WERI-Rb-1 (cell line): ENCODE results near the gene NEURL1.

ENCODE experiments used
- DNase-seq: peaks from one replicate; pipeline ENCODE4 v3.0.0-alpha.2; 2020
- H3K27ac ChIP-seq: fragments of 250-450 bp; sonication (Bioruptor Pico); 2 replicates; pipeline ENCODE4 v1.5.1; 2020; ENCODE audit warnings: mild to moderate bottlenecking, moderate library complexity
- H3K27me3 ChIP-seq: fragments of 250-450 bp; sonication (Bioruptor Pico); 2 replicates; pipeline ENCODE4 v1.5.1; 2021; ENCODE audit warnings: mild to moderate bottlenecking, low read depth, moderate library complexity; ENCODE audit not compliant: insufficient read depth, severe bottlenecking
- H3K36me3 ChIP-seq: fragments of 250-450 bp; sonication (Bioruptor Pico); 2 replicates; pipeline ENCODE4 v1.5.1; 2020; ENCODE audit warnings: mild to moderate bottlenecking, moderate library complexity
- H3K4me3 ChIP-seq: 2 replicates; pipeline ENCODE4 v1.5.1; 2011; ENCODE audit warnings: low read depth, mild to moderate bottlenecking, control low read depth, low read length
- H3K9me3 ChIP-seq: fragments of 250-450 bp; sonication (Bioruptor Pico); 2 replicates; pipeline ENCODE4 v1.5.1; 2021; ENCODE audit warnings: mild to moderate bottlenecking, moderate library complexity; ENCODE audit not compliant: severe bottlenecking
- TF ChIP-seq, protein P1 (sequence below): IDR thresholded peaks from 2 replicates; pipeline ENCODE4 v1.5.1; 2011; ENCODE audit warnings: low read depth, mild to moderate bottlenecking, control low read depth, inconsistent platforms, low read length

Gene NEURL1

DNA sequence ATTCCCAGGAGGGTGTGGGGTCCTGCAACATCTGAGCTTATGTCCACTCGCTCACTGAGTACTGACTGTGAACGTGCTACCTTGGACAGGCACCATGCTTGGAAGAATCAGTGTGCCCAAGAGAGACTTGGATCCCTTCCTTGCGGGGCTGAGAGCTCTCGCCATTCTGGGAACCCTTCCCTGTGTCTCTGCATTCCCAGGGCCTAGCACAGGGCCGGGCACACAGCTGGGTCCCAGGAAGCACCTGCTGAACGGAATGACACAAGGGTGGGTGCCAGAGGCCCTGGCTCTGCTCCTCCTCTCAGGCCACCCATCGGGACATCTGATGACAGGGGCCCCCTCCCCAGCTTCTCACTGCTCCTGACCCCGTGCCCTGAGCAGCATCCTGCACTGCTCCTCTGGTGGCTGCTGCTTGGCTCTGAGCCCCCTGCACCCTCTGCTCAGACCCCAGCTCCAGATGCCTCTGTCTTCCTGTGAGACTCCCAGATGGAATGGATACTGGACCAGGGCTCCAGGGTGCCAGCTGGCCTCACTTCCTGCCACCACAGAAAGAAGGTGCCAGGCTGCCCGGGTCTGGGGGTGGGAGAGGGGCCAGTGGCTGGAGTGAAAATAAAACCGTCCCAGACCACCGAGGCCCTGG is 129.6 kb downstream of the NEURL1 start:
- no peaks in the 10 kb centered on the region; the same call in 1 of the 2 replicates for H3K36me3 ChIP-seq
- TF ChIP-seq, protein P1, sequence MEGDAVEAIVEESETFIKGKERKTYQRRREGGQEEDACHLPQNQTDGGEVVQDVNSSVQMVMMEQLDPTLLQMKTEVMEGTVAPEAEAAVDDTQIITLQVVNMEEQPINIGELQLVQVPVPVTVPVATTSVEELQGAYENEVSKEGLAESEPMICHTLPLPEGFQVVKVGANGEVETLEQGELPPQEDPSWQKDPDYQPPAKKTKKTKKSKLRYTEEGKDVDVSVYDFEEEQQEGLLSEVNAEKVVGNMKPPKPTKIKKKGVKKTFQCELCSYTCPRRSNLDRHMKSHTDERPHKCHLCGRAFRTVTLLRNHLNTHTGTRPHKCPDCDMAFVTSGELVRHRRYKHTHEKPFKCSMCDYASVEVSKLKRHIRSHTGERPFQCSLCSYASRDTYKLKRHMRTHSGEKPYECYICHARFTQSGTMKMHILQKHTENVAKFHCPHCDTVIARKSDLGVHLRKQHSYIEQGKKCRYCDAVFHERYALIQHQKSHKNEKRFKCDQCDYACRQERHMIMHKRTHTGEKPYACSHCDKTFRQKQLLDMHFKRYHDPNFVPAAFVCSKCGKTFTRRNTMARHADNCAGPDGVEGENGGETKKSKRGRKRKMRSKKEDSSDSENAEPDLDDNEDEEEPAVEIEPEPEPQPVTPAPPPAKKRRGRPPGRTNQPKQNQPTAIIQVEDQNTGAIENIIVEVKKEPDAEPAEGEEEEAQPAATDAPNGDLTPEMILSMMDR = no peak
- H3K4me3 ChIP-seq = no peak overlapping the region
- H3K9me3 ChIP-seq = no peaks in the 10 kb centered on the region
- DNase-seq = no peak
- no peaks in the 10 kb centered on the region for H3K27me3 ChIP-seq
- H3K27ac ChIP-seq = no peak overlapping the region

GRCh38 chr10:103626178-103626577 is 132.7 kb downstream of the NEURL1 start:
- H3K9me3 ChIP-seq = no peaks in the 10 kb centered on the region
- no peak overlapping the region; the same call in 1 of the 2 replicates for H3K27ac ChIP-seq
- no peaks in the 10 kb centered on the region for H3K27me3 ChIP-seq
- no peak overlapping the region for H3K4me3 ChIP-seq
- TF ChIP-seq, protein P1 = no peak
- no peaks in the 10 kb centered on the region; the same call in 1 of the 2 replicates for H3K36me3 ChIP-seq
- peak; percentile 38 for DNase-seq

DNA sequence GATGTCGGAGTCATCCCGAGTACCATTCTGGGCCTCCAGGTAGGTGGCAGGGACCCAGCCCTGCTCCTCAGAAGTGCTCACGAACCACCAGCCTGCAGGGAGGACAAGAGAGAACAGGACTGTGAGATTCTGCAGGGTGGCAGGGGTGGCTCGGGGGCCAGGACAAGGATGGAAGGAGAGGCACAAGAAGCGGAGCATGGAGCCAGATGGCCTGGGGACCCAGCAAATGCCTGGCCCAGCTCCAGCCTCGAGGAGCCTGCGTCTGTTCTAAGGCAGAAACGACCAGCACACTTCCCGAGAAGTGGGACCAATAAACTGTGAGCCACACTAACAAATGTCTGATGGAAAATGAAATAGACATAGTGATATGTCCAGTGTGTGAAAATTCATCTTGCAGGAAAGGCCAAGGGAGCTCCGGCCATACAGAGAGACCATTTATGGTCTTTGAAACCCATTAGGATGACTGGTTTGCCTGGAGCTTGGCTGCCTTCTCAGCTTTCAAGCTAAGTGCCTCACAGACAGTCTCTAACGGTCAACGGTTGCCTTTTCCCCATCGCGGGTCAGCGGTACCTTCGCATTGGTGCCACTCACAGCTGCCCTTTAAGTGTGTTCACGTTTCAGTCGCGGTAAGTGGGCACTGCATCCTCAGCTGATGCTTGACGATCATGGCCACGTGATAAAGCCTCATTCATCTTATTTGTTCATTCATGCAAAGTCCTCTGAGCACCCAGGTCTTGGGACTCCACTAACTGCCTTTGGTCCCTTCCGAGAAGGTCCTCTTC is 133.8 kb downstream of the NEURL1 start:
- no peaks in the 10 kb centered on the region; the same call in 1 of the 2 replicates for H3K36me3 ChIP-seq
- no peak overlapping the region for H3K4me3 ChIP-seq
- no peaks in the 10 kb centered on the region for H3K9me3 ChIP-seq
- TF ChIP-seq, protein P1 = no peak
- no peak for DNase-seq
- H3K27me3 ChIP-seq = no peaks in the 10 kb centered on the region
- H3K27ac ChIP-seq = no peak overlapping the region

DNA sequence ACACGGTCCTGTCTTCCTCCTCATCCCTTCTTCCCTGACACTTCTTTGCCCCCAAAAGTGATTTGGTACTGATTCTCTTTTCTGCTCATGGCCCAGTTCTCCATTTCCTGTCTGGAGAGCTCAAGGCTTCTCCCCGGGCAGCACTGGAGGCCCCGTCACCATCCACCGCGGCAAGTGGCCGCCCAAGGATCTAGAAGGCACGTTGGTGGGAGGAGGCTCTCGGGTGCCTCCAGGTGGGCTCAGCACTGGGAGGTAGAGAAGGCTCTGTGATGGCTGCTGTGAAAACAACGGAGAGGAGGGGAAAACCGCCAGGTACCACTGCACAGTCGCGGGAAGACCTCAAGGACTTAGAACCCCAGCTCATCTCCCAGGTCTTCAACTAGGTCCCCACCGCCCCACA is 134.4 kb downstream of the NEURL1 start:
- Histone ChIP-seq H3K27me3 (no peaks in the 10 kb centered on the region), H3K9me3 (no peaks in the 10 kb centered on the region), H3K36me3 (no peaks in the 10 kb centered on the region; the same call in 1 of the 2 replicates), H3K27ac (no peak overlapping the region), H3K4me3 (no peak overlapping the region)
- DNase-seq = no peak
- TF ChIP-seq, protein P1 = no peak

DNA sequence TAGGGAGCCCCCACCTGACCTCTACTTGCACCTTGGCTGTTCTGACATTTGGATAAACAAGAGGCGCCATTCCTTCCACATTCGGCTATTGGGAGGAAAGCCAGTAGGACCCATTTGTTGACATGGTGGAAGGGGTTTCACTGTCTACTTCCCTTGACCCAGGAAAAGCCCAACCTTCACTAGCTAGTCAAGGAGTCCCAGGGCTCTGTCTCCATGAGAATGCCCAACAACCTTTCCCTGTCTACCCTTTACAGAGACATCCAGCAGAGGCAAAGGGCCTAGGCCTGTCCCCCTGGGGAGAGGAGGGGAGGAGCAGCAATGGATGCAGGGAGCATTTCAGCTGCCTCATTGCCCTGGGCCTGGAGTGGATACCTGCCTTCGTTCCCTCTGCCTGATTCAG is 136.1 kb downstream of the NEURL1 start:
- no peak for DNase-seq
- Histone ChIP-seq H3K27me3 (no peaks in the 10 kb centered on the region), H3K9me3 (no peaks in the 10 kb centered on the region), H3K36me3 (no peaks in the 10 kb centered on the region; the same call in 1 of the 2 replicates), H3K4me3 (no peak overlapping the region), H3K27ac (no peak overlapping the region)
- TF ChIP-seq, protein P1 = no peak
